WTC11 (cell line): ENCODE results near the gene PHTF1. TPM values are rescaled to one million over a fixed set of nuclear protein-coding genes. Genes with fewer than 3 reads are reported as not detected.

Experiments
- ATAC-seq: fragments of 200-7000 bp; cut with Tn5 transposase; 2 replicates; pipeline ENCODE4 v1.10.0; 2021; ENCODE audit warnings: mild to moderate bottlenecking, moderate library complexity
- CTCF ChIA-PET: fragments of 300-600 bp; sonication (Branson Sonifier 250); formaldehyde crosslinking; loops from one replicate; lab custom pipeline; 2021; ENCODE audit warnings: antibody characterized with exemption; lab: Charles Lee
- POLR2A ChIA-PET: fragments of 350-600 bp; sonication (Branson Sonifier 250); formaldehyde crosslinking; loops from one replicate; lab custom pipeline; 2021; ENCODE audit warnings: antibody characterized with exemption; lab: Charles Lee
- DNase-seq: peaks from one replicate; pipeline ENCODE4 v3.0.0; 2021; ENCODE audit warnings: low spot score
- H3K27ac Mint-ChIP-seq: 2 replicates; pipeline ENCODE4 v1.8.0; 2021; ENCODE audit warnings: mixed read lengths
- H3K27me3 Mint-ChIP-seq: 2 replicates; pipeline ENCODE4 v1.8.0; 2021; ENCODE audit warnings: low read depth, mild to moderate bottlenecking, moderate library complexity, mixed read lengths
- H3K36me3 Mint-ChIP-seq: 2 replicates; pipeline ENCODE4 v1.8.0; 2021; ENCODE audit warnings: mixed read lengths
- H3K4me1 Mint-ChIP-seq: 2 replicates; pipeline ENCODE4 v1.8.0; 2022; ENCODE audit warnings: mixed read lengths
- H3K4me3 Mint-ChIP-seq: 2 replicates; pipeline ENCODE4 v1.8.0; 2021; ENCODE audit warnings: mild to moderate bottlenecking, moderate library complexity, mixed read lengths
- H3K9me3 Mint-ChIP-seq: 2 replicates; pipeline ENCODE4 v1.8.0; 2021; ENCODE audit warnings: mixed read lengths
- ATF1 ChIP-seq: sonication (generic); formaldehyde crosslinking; IDR thresholded peaks from 2 replicates; pipeline ENCODE4 v1.8.1; 2023; ENCODE audit warnings: mild to moderate bottlenecking, moderate library complexity, missing genetic modification reagents
- CREB1 ChIP-seq: sonication (generic); formaldehyde crosslinking; IDR thresholded peaks from 2 replicates; pipeline ENCODE4 v1.8.0; 2023; ENCODE audit warnings: mild to moderate bottlenecking, missing genetic modification reagents
- CREM ChIP-seq: sonication (generic); formaldehyde crosslinking; IDR thresholded peaks from 2 replicates; pipeline ENCODE4 v1.8.1; 2022; ENCODE audit warnings: mild to moderate bottlenecking, missing genetic modification reagents, moderate library complexity
- EMX1 ChIP-seq: fragments of 250-450 bp; sonication (Bioruptor Pico); IDR thresholded peaks from 2 replicates; pipeline ENCODE4 v1.8.0; 2021; ENCODE audit warnings: mild to moderate bottlenecking
- FOXP1 ChIP-seq: sonication (generic); formaldehyde crosslinking; IDR thresholded peaks from 2 replicates; pipeline ENCODE4 v1.8.0; 2022; ENCODE audit warnings: missing genetic modification reagents, mild to moderate bottlenecking, moderate library complexity, borderline replicate concordance
- HMGA2 ChIP-seq: fragments of 250-450 bp; sonication (Bioruptor Pico); IDR thresholded peaks from 2 replicates; pipeline ENCODE4 v1.4.0; 2021; ENCODE audit warnings: mild to moderate bottlenecking, moderate library complexity
- JUN ChIP-seq: sonication (generic); formaldehyde crosslinking; IDR thresholded peaks from 2 replicates; pipeline ENCODE4 v1.8.0; 2023; ENCODE audit warnings: mild to moderate bottlenecking, missing genetic modification reagents
- KAT7 ChIP-seq: sonication (generic); formaldehyde crosslinking; IDR thresholded peaks from 2 replicates; pipeline ENCODE4 v1.8.1; 2023; ENCODE audit warnings: missing genetic modification reagents, mild to moderate bottlenecking, borderline replicate concordance
- NR3C1 ChIP-seq: sonication (generic); formaldehyde crosslinking; conservative IDR thresholded peaks from 2 replicates; pipeline ENCODE4 v1.8.1; 2023; ENCODE audit warnings: low read depth, mild to moderate bottlenecking, missing genetic modification reagents
- SMAD4 ChIP-seq: sonication (generic); formaldehyde crosslinking; IDR thresholded peaks from 2 replicates; pipeline ENCODE4 v1.8.0; 2022; ENCODE audit warnings: mild to moderate bottlenecking, missing genetic modification reagents
- SP1 ChIP-seq: sonication (generic); formaldehyde crosslinking; conservative IDR thresholded peaks from 2 replicates; pipeline ENCODE4 v1.8.1; 2022; ENCODE audit warnings: missing genetic modification reagents
- TEAD1 ChIP-seq: sonication (generic); formaldehyde crosslinking; IDR thresholded peaks from 2 replicates; pipeline ENCODE4 v1.8.0; 2022; ENCODE audit warnings: mild to moderate bottlenecking, missing genetic modification reagents
- TEAD4 ChIP-seq: sonication (generic); formaldehyde crosslinking; IDR thresholded peaks from 2 replicates; pipeline ENCODE4 v1.8.0; 2022; ENCODE audit warnings: mild to moderate bottlenecking, missing genetic modification reagents
- TP53 ChIP-seq: sonication (generic); formaldehyde crosslinking; IDR thresholded peaks from 2 replicates; pipeline ENCODE4 v1.8.1; 2023; ENCODE audit warnings: mild to moderate bottlenecking, missing genetic modification reagents
- ZNF396 ChIP-seq: fragments of 250-450 bp; sonication (Bioruptor Pico); IDR thresholded peaks from 2 replicates; pipeline ENCODE4 v1.8.0; 2021; ENCODE audit warnings: mild to moderate bottlenecking, moderate library complexity, borderline replicate concordance
- total RNA-seq: library from RNA; stranded (reverse); gene quantifications from 3 replicates; pipeline ENCODE4 v1.2.3, GENCODE V29; 2021
- TF ChIP-seq, protein P1 (sequence below): sonication (generic); formaldehyde crosslinking; IDR thresholded peaks from 2 replicates; pipeline ENCODE4 v1.8.1; 2022; ENCODE audit warnings: low read depth, missing genetic modification reagents, borderline replicate concordance
- TF ChIP-seq, protein P2 (sequence below): sonication (generic); formaldehyde crosslinking; IDR thresholded peaks from 2 replicates; pipeline ENCODE4 v1.8.0; 2022; ENCODE audit warnings: mild to moderate bottlenecking, missing genetic modification reagents
- TF ChIP-seq, protein P3 (sequence below): fragments of 250-450 bp; sonication (Bioruptor Pico); IDR thresholded peaks from 2 replicates; pipeline ENCODE4 v1.8.0; 2021; ENCODE audit warnings: mild to moderate bottlenecking
- TF ChIP-seq, protein P4 (sequence below): fragments of 250-450 bp; sonication (Bioruptor Pico); IDR thresholded peaks from 2 replicates; pipeline ENCODE4 v1.9.0; 2021; ENCODE audit warnings: mild to moderate bottlenecking
- TF ChIP-seq, protein P5 (sequence below): sonication (generic); formaldehyde crosslinking; IDR thresholded peaks from 2 replicates; pipeline ENCODE4 v1.8.1; 2022; ENCODE audit warnings: mild to moderate bottlenecking, missing genetic modification reagents, moderate library complexity, borderline replicate concordance
- TF ChIP-seq, protein P6 (sequence below): sonication (generic); formaldehyde crosslinking; IDR thresholded peaks from 2 replicates; pipeline ENCODE4 v1.8.1; 2023; ENCODE audit warnings: mild to moderate bottlenecking, missing genetic modification reagents, borderline replicate concordance
- TF ChIP-seq, protein P7 (sequence below): sonication (generic); formaldehyde crosslinking; IDR thresholded peaks from 2 replicates; pipeline ENCODE4 v1.8.0; 2023; ENCODE audit warnings: missing genetic modification reagents

PHTF1 gene
- total RNA-seq, 1 experiment from 2014 or later, result 28.7 TPM

DNA sequence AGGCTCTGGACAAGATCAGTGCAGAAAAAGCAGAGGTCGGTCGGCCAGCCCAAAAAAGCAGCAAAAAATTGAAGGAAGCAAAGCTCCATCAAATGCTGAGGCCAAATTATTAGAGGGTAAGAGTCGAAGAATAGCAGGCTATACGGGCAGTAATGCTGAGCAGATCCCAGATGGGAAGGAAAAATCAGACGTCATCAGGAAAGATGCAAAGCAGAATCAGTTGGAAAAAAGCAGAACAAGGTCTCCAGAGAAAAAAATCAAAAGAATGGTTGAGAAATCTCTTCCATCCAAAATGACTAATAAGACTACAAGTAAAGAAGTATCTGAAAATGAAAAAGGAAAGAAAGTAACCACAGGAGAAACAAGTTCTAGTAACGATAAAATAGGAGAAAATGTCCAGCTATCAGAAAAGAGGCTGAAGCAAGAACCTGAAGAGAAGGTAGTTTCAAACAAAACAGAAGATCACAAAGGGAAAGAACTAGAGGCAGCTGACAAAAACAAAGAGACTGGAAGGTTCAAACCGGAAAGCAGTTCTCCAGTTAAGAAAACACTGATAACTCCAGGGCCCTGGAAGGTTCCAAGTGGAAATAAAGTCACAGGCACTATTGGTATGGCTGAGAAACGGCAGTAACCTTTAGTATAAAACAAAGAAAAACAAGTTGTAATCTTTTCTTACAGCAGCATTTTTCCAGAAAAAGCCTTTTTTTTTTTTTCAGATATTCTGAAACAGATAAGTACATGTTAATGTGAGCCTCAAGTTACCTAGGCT, 75.7 kb downstream of the PHTF1 start:
- TF ChIP-seq TP53 (CRISPR knock-in tag), result no peak
- TF ChIP-seq CREB1 (CRISPR knock-in tag), result no peak
- no peak for TF ChIP-seq SP1 (CRISPR knock-in tag)
- TF ChIP-seq, protein P1, sequence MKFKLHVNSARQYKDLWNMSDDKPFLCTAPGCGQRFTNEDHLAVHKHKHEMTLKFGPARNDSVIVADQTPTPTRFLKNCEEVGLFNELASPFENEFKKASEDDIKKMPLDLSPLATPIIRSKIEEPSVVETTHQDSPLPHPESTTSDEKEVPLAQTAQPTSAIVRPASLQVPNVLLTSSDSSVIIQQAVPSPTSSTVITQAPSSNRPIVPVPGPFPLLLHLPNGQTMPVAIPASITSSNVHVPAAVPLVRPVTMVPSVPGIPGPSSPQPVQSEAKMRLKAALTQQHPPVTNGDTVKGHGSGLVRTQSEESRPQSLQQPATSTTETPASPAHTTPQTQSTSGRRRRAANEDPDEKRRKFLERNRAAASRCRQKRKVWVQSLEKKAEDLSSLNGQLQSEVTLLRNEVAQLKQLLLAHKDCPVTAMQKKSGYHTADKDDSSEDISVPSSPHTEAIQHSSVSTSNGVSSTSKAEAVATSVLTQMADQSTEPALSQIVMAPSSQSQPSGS (CRISPR knock-in tag), result no peak
- no peak for TF ChIP-seq HMGA2 (CRISPR knock-in tag)
- no peak for TF ChIP-seq ZNF396 (CRISPR knock-in tag)
- TF ChIP-seq FOXP1 (CRISPR knock-in tag), result no peak
- no peak for TF ChIP-seq ATF1
- TF ChIP-seq TEAD1 (CRISPR knock-in tag), result no peak
- TF ChIP-seq, protein P2, sequence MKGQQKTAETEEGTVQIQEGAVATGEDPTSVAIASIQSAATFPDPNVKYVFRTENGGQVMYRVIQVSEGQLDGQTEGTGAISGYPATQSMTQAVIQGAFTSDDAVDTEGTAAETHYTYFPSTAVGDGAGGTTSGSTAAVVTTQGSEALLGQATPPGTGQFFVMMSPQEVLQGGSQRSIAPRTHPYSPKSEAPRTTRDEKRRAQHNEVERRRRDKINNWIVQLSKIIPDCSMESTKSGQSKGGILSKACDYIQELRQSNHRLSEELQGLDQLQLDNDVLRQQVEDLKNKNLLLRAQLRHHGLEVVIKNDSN, result no peak
- no peak for TF ChIP-seq TEAD4 (CRISPR knock-in tag)
- TF ChIP-seq NR3C1 (CRISPR knock-in tag), result no peak
- TF ChIP-seq, protein P3, sequence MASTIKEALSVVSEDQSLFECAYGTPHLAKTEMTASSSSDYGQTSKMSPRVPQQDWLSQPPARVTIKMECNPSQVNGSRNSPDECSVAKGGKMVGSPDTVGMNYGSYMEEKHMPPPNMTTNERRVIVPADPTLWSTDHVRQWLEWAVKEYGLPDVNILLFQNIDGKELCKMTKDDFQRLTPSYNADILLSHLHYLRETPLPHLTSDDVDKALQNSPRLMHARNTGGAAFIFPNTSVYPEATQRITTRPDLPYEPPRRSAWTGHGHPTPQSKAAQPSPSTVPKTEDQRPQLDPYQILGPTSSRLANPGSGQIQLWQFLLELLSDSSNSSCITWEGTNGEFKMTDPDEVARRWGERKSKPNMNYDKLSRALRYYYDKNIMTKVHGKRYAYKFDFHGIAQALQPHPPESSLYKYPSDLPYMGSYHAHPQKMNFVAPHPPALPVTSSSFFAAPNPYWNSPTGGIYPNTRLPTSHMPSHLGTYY, result no peak
- no peak for TF ChIP-seq EMX1
- TF ChIP-seq, protein P4, sequence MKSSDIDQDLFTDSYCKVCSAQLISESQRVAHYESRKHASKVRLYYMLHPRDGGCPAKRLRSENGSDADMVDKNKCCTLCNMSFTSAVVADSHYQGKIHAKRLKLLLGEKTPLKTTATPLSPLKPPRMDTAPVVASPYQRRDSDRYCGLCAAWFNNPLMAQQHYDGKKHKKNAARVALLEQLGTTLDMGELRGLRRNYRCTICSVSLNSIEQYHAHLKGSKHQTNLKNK (CRISPR knock-in tag), result no peak
- TF ChIP-seq, protein P5, sequence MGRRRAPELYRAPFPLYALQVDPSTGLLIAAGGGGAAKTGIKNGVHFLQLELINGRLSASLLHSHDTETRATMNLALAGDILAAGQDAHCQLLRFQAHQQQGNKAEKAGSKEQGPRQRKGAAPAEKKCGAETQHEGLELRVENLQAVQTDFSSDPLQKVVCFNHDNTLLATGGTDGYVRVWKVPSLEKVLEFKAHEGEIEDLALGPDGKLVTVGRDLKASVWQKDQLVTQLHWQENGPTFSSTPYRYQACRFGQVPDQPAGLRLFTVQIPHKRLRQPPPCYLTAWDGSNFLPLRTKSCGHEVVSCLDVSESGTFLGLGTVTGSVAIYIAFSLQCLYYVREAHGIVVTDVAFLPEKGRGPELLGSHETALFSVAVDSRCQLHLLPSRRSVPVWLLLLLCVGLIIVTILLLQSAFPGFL, result no peak
- TF ChIP-seq KAT7 (CRISPR knock-in tag), result no peak
- TF ChIP-seq, all 79 proteins: peak for 0
- CTCF ChIA-PET, result interaction anchor here (1.2 to 1.3 kb wide), 2 partner anchors 31 to 230 kb away, joined by 3 read pairs; no protein-coding TSS in a partner anchor
- Mint-ChIP-seq H3K36me3 (no peaks in the 10 kb centered on the region), H3K27me3 (no peaks in the 10 kb centered on the region), H3K4me1 (peaks cover 13% of the 10 kb centered on the region), H3K27ac (no peak overlapping the region; the same call in 1 of the 2 replicates), H3K9me3 (no peaks in the 10 kb centered on the region), H3K4me3 (no peak overlapping the region)
- POLR2A ChIA-PET, result no interaction called here
- DNase-seq (no peak), ATAC-seq (no peak)

DNA sequence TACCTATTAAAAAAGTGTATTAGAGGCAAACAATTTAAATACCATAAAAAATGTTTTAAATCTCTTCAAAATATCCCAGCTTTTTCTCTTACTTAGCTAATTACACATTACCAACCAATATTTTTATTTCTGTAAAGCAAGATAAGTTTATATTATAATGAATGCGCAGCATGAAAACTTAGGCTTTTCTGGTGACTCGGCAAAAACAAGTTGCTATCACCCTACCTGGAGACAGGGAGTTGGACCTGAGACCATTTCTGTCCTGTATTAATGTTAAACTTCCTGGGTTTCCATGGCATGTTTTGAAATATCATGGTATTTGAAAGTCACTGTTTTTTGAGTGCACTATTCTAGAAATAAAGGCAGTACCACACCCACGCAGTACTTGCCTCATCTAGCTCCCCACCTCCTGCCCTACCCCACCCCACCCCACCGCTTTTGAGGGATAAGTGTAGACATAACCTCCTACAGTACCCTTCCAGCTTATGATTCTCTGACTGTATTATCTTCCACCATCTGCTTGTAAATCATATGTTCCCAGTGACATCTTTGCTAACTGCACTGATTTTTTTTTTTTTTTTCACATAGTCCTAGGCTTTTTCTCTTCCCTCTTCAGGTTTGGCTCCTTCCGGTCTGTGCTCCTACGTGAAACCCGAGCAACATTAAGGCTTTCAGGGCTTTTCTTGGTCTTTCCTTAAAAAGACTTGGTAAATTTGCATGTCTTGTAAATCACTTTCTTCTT, 77.5 kb downstream of the PHTF1 start:
- POLR2A ChIA-PET, result interaction anchor here (0.6 kb wide), 1 partner anchor 533 kb away, joined by 3 read pairs; no protein-coding TSS in a partner anchor
- no peaks in the 10 kb centered on the region for H3K9me3 Mint-ChIP-seq
- no peak overlapping the region for H3K4me3 Mint-ChIP-seq
- H3K27me3 Mint-ChIP-seq, result no peaks in the 10 kb centered on the region
- H3K27ac Mint-ChIP-seq, result peak overlapping the region; percentile 64; the same call in 1 of the 2 replicates
- H3K36me3 Mint-ChIP-seq, result no peaks in the 10 kb centered on the region
- CTCF ChIA-PET, result interaction anchor here (1.5 kb wide), 1 partner anchor 541 kb away, joined by 5 read pairs; no protein-coding TSS in a partner anchor
- DNase-seq (no peak), ATAC-seq (no peak; the same call in 1 of the 2 replicates)
- H3K4me1 Mint-ChIP-seq, result peaks cover 13% of the 10 kb centered on the region
- TF ChIP-seq JUN (CRISPR knock-in tag) (no peak), SMAD4 (CRISPR knock-in tag) (no peak), CREM (CRISPR knock-in tag) (no peak)
- TF ChIP-seq, protein P6, sequence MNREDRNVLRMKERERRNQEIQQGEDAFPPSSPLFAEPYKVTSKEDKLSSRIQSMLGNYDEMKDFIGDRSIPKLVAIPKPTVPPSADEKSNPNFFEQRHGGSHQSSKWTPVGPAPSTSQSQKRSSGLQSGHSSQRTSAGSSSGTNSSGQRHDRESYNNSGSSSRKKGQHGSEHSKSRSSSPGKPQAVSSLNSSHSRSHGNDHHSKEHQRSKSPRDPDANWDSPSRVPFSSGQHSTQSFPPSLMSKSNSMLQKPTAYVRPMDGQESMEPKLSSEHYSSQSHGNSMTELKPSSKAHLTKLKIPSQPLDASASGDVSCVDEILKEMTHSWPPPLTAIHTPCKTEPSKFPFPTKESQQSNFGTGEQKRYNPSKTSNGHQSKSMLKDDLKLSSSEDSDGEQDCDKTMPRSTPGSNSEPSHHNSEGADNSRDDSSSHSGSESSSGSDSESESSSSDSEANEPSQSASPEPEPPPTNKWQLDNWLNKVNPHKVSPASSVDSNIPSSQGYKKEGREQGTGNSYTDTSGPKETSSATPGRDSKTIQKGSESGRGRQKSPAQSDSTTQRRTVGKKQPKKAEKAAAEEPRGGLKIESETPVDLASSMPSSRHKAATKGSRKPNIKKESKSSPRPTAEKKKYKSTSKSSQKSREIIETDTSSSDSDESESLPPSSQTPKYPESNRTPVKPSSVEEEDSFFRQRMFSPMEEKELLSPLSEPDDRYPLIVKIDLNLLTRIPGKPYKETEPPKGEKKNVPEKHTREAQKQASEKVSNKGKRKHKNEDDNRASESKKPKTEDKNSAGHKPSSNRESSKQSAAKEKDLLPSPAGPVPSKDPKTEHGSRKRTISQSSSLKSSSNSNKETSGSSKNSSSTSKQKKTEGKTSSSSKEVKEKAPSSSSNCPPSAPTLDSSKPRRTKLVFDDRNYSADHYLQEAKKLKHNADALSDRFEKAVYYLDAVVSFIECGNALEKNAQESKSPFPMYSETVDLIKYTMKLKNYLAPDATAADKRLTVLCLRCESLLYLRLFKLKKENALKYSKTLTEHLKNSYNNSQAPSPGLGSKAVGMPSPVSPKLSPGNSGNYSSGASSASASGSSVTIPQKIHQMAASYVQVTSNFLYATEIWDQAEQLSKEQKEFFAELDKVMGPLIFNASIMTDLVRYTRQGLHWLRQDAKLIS, result no peak
- TF ChIP-seq, protein P7, sequence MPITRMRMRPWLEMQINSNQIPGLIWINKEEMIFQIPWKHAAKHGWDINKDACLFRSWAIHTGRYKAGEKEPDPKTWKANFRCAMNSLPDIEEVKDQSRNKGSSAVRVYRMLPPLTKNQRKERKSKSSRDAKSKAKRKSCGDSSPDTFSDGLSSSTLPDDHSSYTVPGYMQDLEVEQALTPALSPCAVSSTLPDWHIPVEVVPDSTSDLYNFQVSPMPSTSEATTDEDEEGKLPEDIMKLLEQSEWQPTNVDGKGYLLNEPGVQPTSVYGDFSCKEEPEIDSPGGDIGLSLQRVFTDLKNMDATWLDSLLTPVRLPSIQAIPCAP (CRISPR knock-in tag), result no peak
